Spleen (tissue), 11 donors: ENCODE measurements around the gene MRPL52. TPM values are rescaled to one million over a fixed set of nuclear protein-coding genes. Genes with fewer than 3 reads are reported as not detected.

Experiments
- DNase-seq: peaks from one replicate; pipeline ENCODE4 v3.0.0-alpha.2; 2020
- H3K27ac ChIP-seq, 8 donors: fragments of 200-600 bp; sonication (generic) in 7 of 8; 1 replicate in 4 of 8; 2 replicates in 4 of 8; pipeline versions ENCODE4 v1.5.0 to v1.8.0; 2016 to 2021; ENCODE audit warnings: inconsistent platforms in 4 of 8, mild to moderate bottlenecking in 4 of 8, moderate library complexity in 1 of 8
- H3K27me3 ChIP-seq, 7 donors: fragments of 200-600 bp; sonication (generic) in 6 of 7; replicated peaks in 1 of 7; 1 replicate in 4 of 7; 2 replicates in 3 of 7; pipeline versions ENCODE4 v1.5.0 to v1.8.0; 2016 to 2021; ENCODE audit warnings: inconsistent platforms in 3 of 7, mild to moderate bottlenecking in 1 of 7
- H3K36me3 ChIP-seq, 6 donors: fragments of 200-600 bp; sonication (generic) in 5 of 6; 1 replicate in 4 of 6; 2 replicates in 2 of 6; pipeline versions ENCODE4 v1.5.0 to v1.8.0; 2016 to 2021; ENCODE audit warnings: inconsistent platforms in 2 of 6
- H3K4me1 ChIP-seq, 6 donors: fragments of 200-600 bp; sonication (generic) in 5 of 6; 1 replicate in 3 of 6; 2 replicates in 3 of 6; pipeline versions ENCODE4 v1.5.0 to v1.8.0; 2016 to 2021; ENCODE audit warnings: inconsistent platforms in 3 of 6
- H3K4me3 ChIP-seq, 8 donors: fragments of 200-600 bp; sonication (generic) in 7 of 8; 1 replicate in 4 of 8; 2 replicates in 4 of 8; pipeline versions ENCODE4 v1.5.0 to v1.8.0; 2016 to 2021; ENCODE audit warnings: inconsistent platforms in 4 of 8, mild to moderate bottlenecking in 4 of 8, moderate library complexity in 2 of 8
- H3K9me3 ChIP-seq, 8 donors: fragments of 200-600 bp; sonication (generic) in 7 of 8; 1 replicate in 4 of 8; 2 replicates in 4 of 8; pipeline versions ENCODE4 v1.5.0 to v1.8.0; 2016 to 2021; ENCODE audit warnings: inconsistent platforms in 4 of 8
- CTCF ChIP-seq, 11 experiments: fragments of 200-600 bp in 7 of 11; fragments of 450-650 bp in 4 of 11; sonication (generic) in 4 of 11; IDR thresholded peaks in 8 of 11; conservative IDR thresholded peaks in 3 of 11; 1 replicate in 7 of 11; 2 replicates in 4 of 11; pipeline versions ENCODE4 v1.4.0 to v1.8.0; 2016 to 2021; ENCODE audit warnings: antibody characterized with exemption in 11 of 11, inconsistent platforms in 4 of 11, mild to moderate bottlenecking in 1 of 11
- POLR2A ChIP-seq, 3 donors: fragments of 450-650 bp; IDR thresholded peaks; one replicate each; pipeline ENCODE4 v1.5.1; 2017; ENCODE audit warnings: antibody characterized with exemption in 3 of 3, mild to moderate bottlenecking in 1 of 3
- POLR2AphosphoS5 ChIP-seq, 3 donors: sonication (generic); formaldehyde crosslinking; IDR thresholded peaks; one replicate each; pipeline ENCODE4 v1.5.1; 2017; ENCODE audit warnings: antibody characterized with exemption in 3 of 3
- WGBS, 5 donors: extraction: QIAGEN DNeasy Blood & Tissue Kit in 3 of 5; methylation state at CpG; one replicate each; pipeline versions ENCODE4 v1.1.5 to v1.1.7; 2013 to 2018; 5-methylcytosine and 5-hydroxymethylcytosine counted together
- intact Hi-C: fragments of 100-400 bp; cut with DNase I; formaldehyde crosslinking; loops from one replicate; pipeline ENCODE4 v1.15.0; 2023; ENCODE audit warnings: low total_unique reads
- polyA plus RNA-seq, 3 donors: library from polyadenylated mRNA; stranded (reverse); fragments of 200-250 nt; gene quantifications; one replicate each; pipeline ENCODE4 v1.2.1, GENCODE V29; 2013
- total RNA-seq, 7 donors: library from RNA; depleted of rRNA in 3 of 7; stranded (reverse); fragments of >200 nt in 3 of 7; fragmentation: NEBNext Ultra II Directional in 4 of 7; extraction: Animal tissue kit (Norgen Biotek cat#: 25700) in 4 of 7; gene quantifications; one replicate each; pipeline versions ENCODE4 v1.1.0 to v1.2.1, GENCODE V29; 2016 to 2021
- donor health status: healthy with polysubstance abuse.
- donor health status: DM: no; HTN: no; CAD: no; lungs with moderate emphysema.
- donor health status: DM: no; HTN: no; CAD: no.
- donor health status: Bipolar disorder and iron deficiency.
- donor health status: healthy.
- donor health status: DM: no; HTN: no; CAD: no.
- donor health status: DM: yes; HTN: yes; CAD: no.

The MRPL52 gene
- total and polyA plus RNA-seq, 10 donors: 55.2 to 138 (median 87.0) TPM

- peaks cover 24 to 60% (median 41%) of the 10 kb centered on the region in 6 donors for H3K4me1 ChIP-seq
- 3 to 9% (median 5%) methylated on average over 1 of the region's 1 CpG for WGBS, 5 donors
- H3K27ac ChIP-seq: peak overlapping the region; percentile 94 to 100 (median 100)
- TF ChIP-seq CTCF (IDR thresholded peaks at IDR 0.05 in 8 of 11, conservative IDR thresholded peaks at IDR 0.05 in 3 of 11): no peak
- no peak for TF ChIP-seq POLR2AphosphoS5 (IDR thresholded peaks at IDR 0.05)
- TF ChIP-seq POLR2A (IDR thresholded peaks at IDR 0.05): no peak
- no peaks in the 10 kb centered on the region for H3K9me3 ChIP-seq
- H3K27me3 ChIP-seq: no peaks in the 10 kb centered on the region
- peaks cover 6 to 30% (median 27%) of the 10 kb centered on the region in 6 donors for H3K36me3 ChIP-seq
- DNase-seq: no peak
- peak overlapping the region; percentile 70 to 97 (median 90) for H3K4me3 ChIP-seq
- intact Hi-C loops: no loop called here
Observed at GRCh38 chr14:22870811-22871223, 41.1 kb downstream of the MRPL52 start.

GRCh38 chr14:22871224-22872032, 41.7 kb downstream of the MRPL52 start, which contains the start of gene LRP10:
Gene LRP10 (plus strand): TSS chr14:22871740. CDS start chr14:22872304, 564 bp downstream.
- peak; percentile 99 for DNase-seq
- Histone ChIP-seq H3K27ac (peak within 1 kb of the TSS; percentile 94 to 100 (median 100)), H3K9me3 (no peaks in the 10 kb centered on the region), H3K4me1 (peaks cover 24 to 66% (median 43%) of the 10 kb centered on the region in 6 donors), H3K4me3 (peak within 1 kb of the TSS; percentile 70 to 97 (median 90)), H3K27me3 (no peaks in the 10 kb centered on the region), H3K36me3 (peaks cover 6 to 36% (median 33%) of the 10 kb centered on the region in 6 donors)
- intact Hi-C loops: no loop called here
- TF ChIP-seq POLR2A (IDR thresholded peaks at IDR 0.05) (peak; percentile 8 to 58 (median 44)), POLR2AphosphoS5 (IDR thresholded peaks at IDR 0.05) (peak; percentile 88 to 95 (median 91)), CTCF (IDR thresholded peaks at IDR 0.05 in 8 of 11, conservative IDR thresholded peaks at IDR 0.05 in 3 of 11) (no peak)
- 0 to 1% (median 0%) methylated on average over 40 to 50 of the region's 50 CpGs for WGBS, 5 donors

- peak overlapping the region; percentile 70 to 97 (median 90) for H3K4me3 ChIP-seq
- TF ChIP-seq POLR2AphosphoS5 (IDR thresholded peaks at IDR 0.05): peak in 1 of 3 donors; percentile 68
- peak; percentile 79 to 97 (median 92) for TF ChIP-seq CTCF (IDR thresholded peaks at IDR 0.05 in 8 of 11, conservative IDR thresholded peaks at IDR 0.05 in 3 of 11)
- TF ChIP-seq POLR2A (IDR thresholded peaks at IDR 0.05): no peak
- no peaks in the 10 kb centered on the region for H3K27me3 ChIP-seq
- intact Hi-C loops: no loop called here
- peak overlapping the region; percentile 94 to 100 (median 100) for H3K27ac ChIP-seq
- WGBS, 5 donors: 0 to 1% (median 0%) methylated on average over 32 to 45 of the region's 45 CpGs
- peak; percentile 90 for DNase-seq
- H3K9me3 ChIP-seq: no peaks in the 10 kb centered on the region
- peaks cover 9 to 44% (median 41%) of the 10 kb centered on the region in 6 donors for H3K36me3 ChIP-seq
- H3K4me1 ChIP-seq: peaks cover 24 to 72% (median 44%) of the 10 kb centered on the region in 6 donors
Observed at GRCh38 chr14:22872033-22872832, 42.5 kb downstream of the MRPL52 start.
